HuH-7 (cell line): ENCODE data around the gene BEST2.

Experiments
- DNase-seq: peaks from one replicate; pipeline ENCODE4 v3.0.0; 2011; ENCODE audit warnings: low spot score

BEST2 gene

GRCh38 chr19:12730064-12730463 lies 21.5 kb upstream of the BEST2 start:
- DNase-seq: no peak

- no peak for DNase-seq
Measured at GRCh38 chr19:12731337-12731736, 20.3 kb upstream of the BEST2 start.

- DNase-seq: peak; percentile 37
Measured at GRCh38 chr19:12733369-12734214, 18.0 kb upstream of the BEST2 start.

GRCh38 chr19:12736995-12737834 lies 14.4 kb upstream of the BEST2 start, which contains the start of gene GET3:
GET3 (plus strand) TSS chr19:12737497; CDS start chr19:12737506, 9 bp downstream.
- peak; percentile 96 for DNase-seq

GRCh38 chr19:12737835-12738351 lies 13.7 kb upstream of the BEST2 start:
- no peak for DNase-seq

- no peak for DNase-seq
Measured at GRCh38 chr19:12745166-12745897, 6.3 kb upstream of the BEST2 start.

GRCh38 chr19:12748489-12748888 lies 3.1 kb upstream of the BEST2 start:
- no peak for DNase-seq

- no peak for DNase-seq
Measured at GRCh38 chr19:12749938-12750521, 1.6 kb upstream of the BEST2 start.

GRCh38 chr19:12750851-12751250 lies 740 bp upstream of the BEST2 start:
- no peak for DNase-seq

- DNase-seq: no peak
Measured at GRCh38 chr19:12752056-12752781, 628 bp downstream of the BEST2 start.

GRCh38 chr19:12754465-12755196 lies 3.0 kb downstream of the BEST2 start:
- DNase-seq: no peak

- DNase-seq: no peak
Measured at GRCh38 chr19:12756150-12756883, 4.7 kb downstream of the BEST2 start.

- DNase-seq: peak; percentile 85
Measured at GRCh38 chr19:12757544-12758274, 6.1 kb downstream of the BEST2 start.

GRCh38 chr19:12759686-12760085 lies 8.1 kb downstream of the BEST2 start:
- DNase-seq: no peak

GRCh38 chr19:12763100-12763499 lies 11.5 kb downstream of the BEST2 start:
- no peak for DNase-seq

- DNase-seq: no peak
Measured at GRCh38 chr19:12764698-12765097, 13.1 kb downstream of the BEST2 start.

GRCh38 chr19:12766051-12766521 lies 14.5 kb downstream of the BEST2 start:
- peak; percentile 91 for DNase-seq

- no peak for DNase-seq
Measured at GRCh38 chr19:12767150-12767549, 15.6 kb downstream of the BEST2 start.

GRCh38 chr19:12767666-12768065 lies 16.1 kb downstream of the BEST2 start:
- DNase-seq: no peak
